Left lung (tissue), 10 donors: Measurements from ENCODE around the gene EPHA7. TPM values are rescaled to one million over a fixed set of nuclear protein-coding genes. Genes with fewer than 3 reads are reported as not detected.

ENCODE experiments used
- ATAC-seq: fragments of 200-7000 bp; cut with Tn5 transposase; one replicate; pipeline ENCODE4 v1.9.1; 2020; ENCODE audit warnings: moderate library complexity
- DNase-seq, 4 donors: peaks; one replicate each; pipeline ENCODE4 v3.0.0-alpha.2; 2013 to 2020
- H3K27ac ChIP-seq, 2 donors: fragments of 200-600 bp; sonication (generic) in 1 of 2; one replicate each; pipeline versions ENCODE4 v1.5.0 to v1.8.0; 2020 to 2021
- H3K27me3 ChIP-seq, 2 donors: fragments of 200-600 bp; sonication (generic) in 1 of 2; one replicate each; pipeline versions ENCODE4 v1.5.0 to v1.8.0; 2020 to 2021
- H3K36me3 ChIP-seq, 2 donors: fragments of 200-600 bp; sonication (generic) in 1 of 2; one replicate each; pipeline versions ENCODE4 v1.5.0 to v1.8.0; 2020 to 2021
- H3K4me1 ChIP-seq, 2 donors: fragments of 200-600 bp; one replicate each; pipeline ENCODE4 v1.8.0; 2021
- H3K4me3 ChIP-seq, 2 donors: fragments of 200-600 bp; sonication (generic) in 1 of 2; one replicate each; pipeline versions ENCODE4 v1.5.0 to v1.8.0; 2020 to 2021; ENCODE audit warnings: mild to moderate bottlenecking in 1 of 2
- H3K9me3 ChIP-seq, 2 donors: fragments of 200-600 bp; sonication (generic) in 1 of 2; one replicate each; pipeline versions ENCODE4 v1.5.0 to v1.8.0; 2020 to 2021
- CTCF ChIP-seq, 2 donors: fragments of 200-600 bp; sonication (generic) in 1 of 2; IDR thresholded peaks; one replicate each; pipeline versions ENCODE4 v1.5.0 to v1.8.0; 2021; ENCODE audit warnings: antibody characterized with exemption in 2 of 2
- intact Hi-C, 2 donors: fragments of 100-400 bp; cut with DNase I; formaldehyde crosslinking; loops; one replicate each; pipeline versions ENCODE4 v1.11.2 to v1.14.2; 2022
- polyA plus RNA-seq, 6 donors: library from polyadenylated mRNA; unstranded; fragments of 120-200 nt; gene quantifications; one replicate each; pipeline ENCODE4 v1.2.1, GENCODE V29; 2013; ENCODE audit not compliant: insufficient read length in 6 of 6
- total RNA-seq, 2 donors: library from RNA; stranded (reverse); fragmentation: NEBNext Ultra II Directional; extraction: Animal tissue kit (Norgen Biotek cat#: 25700); gene quantifications; one replicate each; pipeline ENCODE4 v1.2.1, GENCODE V29; 2021
- donor health status: DM: no; HTN: yes; CAD: no.
- donor health status: DM: no; HTN: no; CAD: no.

EPHA7 gene
- total and polyA plus RNA-seq, 8 donors = 0.09 to 23.9 (median 19.3) TPM

- peaks cover 14 to 43% of the 10 kb centered on the region in 2 donors for H3K4me1 ChIP-seq
- H3K27ac ChIP-seq = no peak overlapping the region
- no peaks in the 10 kb centered on the region for H3K9me3 ChIP-seq
- intact Hi-C loops = no loop called here
- no peaks in the 10 kb centered on the region for H3K36me3 ChIP-seq
- ATAC-seq (no peak), DNase-seq (peak in 1 of 4 donors; percentile 18)
- H3K4me3 ChIP-seq = peak overlapping the region; percentile 26 to 41
- no peak for TF ChIP-seq CTCF (IDR thresholded peaks at IDR 0.05)
- H3K27me3 ChIP-seq = peaks cover 64 to 91% of the 10 kb centered on the region in 2 donors
These were observed 920 bp upstream of the EPHA7 start for GRCh38 chr6:93420163-93420795.

GRCh38 chr6:93418408-93419303 lies 703 bp downstream of the EPHA7 start:
- peak; percentile 47 for ATAC-seq
- H3K36me3 ChIP-seq = no peaks in the 10 kb centered on the region

GRCh38 chr6:93418033-93418407 lies 1.3 kb downstream of the EPHA7 start:
- no peak for TF ChIP-seq CTCF (IDR thresholded peaks at IDR 0.05)
- Histone ChIP-seq H3K9me3 (no peaks in the 10 kb centered on the region), H3K27ac (no peak overlapping the region), H3K27me3 (peaks cover 78 to 97% of the 10 kb centered on the region in 2 donors), H3K4me3 (peak overlapping the region; percentile 26 to 41), H3K4me1 (peaks cover 14 to 43% of the 10 kb centered on the region in 2 donors), H3K36me3 (no peaks in the 10 kb centered on the region)
- intact Hi-C loops = no loop called here
- DNase-seq (no peak), ATAC-seq (no peak)

More at GRCh38 chr6:93418408-93419303, 703 bp downstream of the EPHA7 start:
- no peak for TF ChIP-seq CTCF (IDR thresholded peaks at IDR 0.05)
- DNase-seq = peak in 3 of 4 donors; percentile 70 to 75 (median 74)
- Histone ChIP-seq H3K9me3 (no peaks in the 10 kb centered on the region), H3K4me1 (peaks cover 14 to 43% of the 10 kb centered on the region in 2 donors), H3K4me3 (peak overlapping the region; percentile 26 to 41), H3K27ac (no peak overlapping the region), H3K27me3 (peaks cover 78 to 100% of the 10 kb centered on the region in 2 donors)
- intact Hi-C loops = no loop called here

GRCh38 chr6:93417421-93418013 lies 1.8 kb downstream of the EPHA7 start:
- DNase-seq (peak in 2 of 4 donors; percentile 65 to 69), ATAC-seq (no peak)
- H3K4me1 ChIP-seq = peaks cover 14 to 43% of the 10 kb centered on the region in 2 donors
- H3K4me3 ChIP-seq = peak overlapping the region in 1 of 2 donors; percentile 18
- H3K9me3 ChIP-seq = no peaks in the 10 kb centered on the region
- no peak for TF ChIP-seq CTCF (IDR thresholded peaks at IDR 0.05)
- H3K27ac ChIP-seq = no peak overlapping the region
- intact Hi-C loops = no loop called here
- H3K27me3 ChIP-seq = peaks cover 77 to 97% of the 10 kb centered on the region in 2 donors
- no peaks in the 10 kb centered on the region for H3K36me3 ChIP-seq
